ENCODE measurements around the gene THSD7B. TPM values are rescaled to one million over a fixed set of nuclear protein-coding genes. Genes with fewer than 3 reads are reported as not detected.

The THSD7B gene
- total and polyA plus RNA-seq, 7 donors: 0.03 to 0.67 (median 0.13) TPM; not detected in 1

- TF ChIP-seq, protein P1, sequence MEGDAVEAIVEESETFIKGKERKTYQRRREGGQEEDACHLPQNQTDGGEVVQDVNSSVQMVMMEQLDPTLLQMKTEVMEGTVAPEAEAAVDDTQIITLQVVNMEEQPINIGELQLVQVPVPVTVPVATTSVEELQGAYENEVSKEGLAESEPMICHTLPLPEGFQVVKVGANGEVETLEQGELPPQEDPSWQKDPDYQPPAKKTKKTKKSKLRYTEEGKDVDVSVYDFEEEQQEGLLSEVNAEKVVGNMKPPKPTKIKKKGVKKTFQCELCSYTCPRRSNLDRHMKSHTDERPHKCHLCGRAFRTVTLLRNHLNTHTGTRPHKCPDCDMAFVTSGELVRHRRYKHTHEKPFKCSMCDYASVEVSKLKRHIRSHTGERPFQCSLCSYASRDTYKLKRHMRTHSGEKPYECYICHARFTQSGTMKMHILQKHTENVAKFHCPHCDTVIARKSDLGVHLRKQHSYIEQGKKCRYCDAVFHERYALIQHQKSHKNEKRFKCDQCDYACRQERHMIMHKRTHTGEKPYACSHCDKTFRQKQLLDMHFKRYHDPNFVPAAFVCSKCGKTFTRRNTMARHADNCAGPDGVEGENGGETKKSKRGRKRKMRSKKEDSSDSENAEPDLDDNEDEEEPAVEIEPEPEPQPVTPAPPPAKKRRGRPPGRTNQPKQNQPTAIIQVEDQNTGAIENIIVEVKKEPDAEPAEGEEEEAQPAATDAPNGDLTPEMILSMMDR (IDR thresholded peaks at IDR 0.05): no peak
- 75 to 90% (median 81%) methylated on average over 3 of the region's 3 CpGs for WGBS, 3 donors
These were observed 440.7 kb downstream of the THSD7B start for GRCh38 chr2:137206069-137206468.

DNA sequence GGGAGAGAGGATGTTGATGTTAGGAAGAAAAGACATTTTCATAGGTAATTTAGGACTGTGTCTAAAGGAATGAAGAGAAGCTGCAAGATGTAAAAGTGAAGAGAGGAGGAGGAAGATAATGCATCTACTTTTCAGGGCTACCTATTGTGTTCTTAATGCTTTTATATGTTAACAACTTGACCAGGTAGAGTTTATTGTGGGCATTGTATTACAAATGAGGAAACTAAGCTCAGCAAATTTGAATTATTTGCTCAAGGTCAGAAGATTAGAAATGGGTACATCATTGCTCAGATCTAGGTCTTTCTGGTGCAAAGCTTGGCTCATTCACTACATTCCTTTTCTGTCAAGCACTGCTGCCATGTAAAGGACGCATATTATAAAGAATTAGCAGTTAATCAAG, 441.7 kb downstream of the THSD7B start:
- no peaks in the 10 kb centered on the region for H3K4me1 ChIP-seq
- no peaks in the 10 kb centered on the region for H3K9me3 ChIP-seq
- TF ChIP-seq, protein P1 (IDR thresholded peaks at IDR 0.05): no peak
- H3K36me3 ChIP-seq (ENCODE audit: insufficient read depth in 1 of 2, low read depth in 1 of 2): no peaks in the 10 kb centered on the region
- no peak for ATAC-seq
- intact Hi-C loops (cut with DNase I): no loop called here
- DNase-seq: no peak
- H3K27me3 ChIP-seq (ENCODE audit: insufficient read depth in 3 of 3, low read length in 2 of 3): no peaks in the 10 kb centered on the region
- H3K27ac ChIP-seq: no peak overlapping the region
- WGBS, 3 donors: 45 to 55% (median 52%) methylated on average over 1 of the region's 1 CpG
- no peak overlapping the region for H3K4me3 ChIP-seq

More at GRCh38 chr2:137206069-137206468, 440.7 kb downstream of the THSD7B start:
- no peaks in the 10 kb centered on the region for H3K9me3 ChIP-seq
- H3K4me1 ChIP-seq: no peaks in the 10 kb centered on the region
- ATAC-seq: no peak
- H3K27ac ChIP-seq: no peak overlapping the region
- intact Hi-C loops (cut with DNase I): no loop called here
- DNase-seq: no peak
- no peak overlapping the region for H3K4me3 ChIP-seq
- H3K27me3 ChIP-seq (ENCODE audit: insufficient read depth in 3 of 3, low read length in 2 of 3): no peaks in the 10 kb centered on the region
- H3K36me3 ChIP-seq (ENCODE audit: insufficient read depth in 1 of 2, low read depth in 1 of 2): no peaks in the 10 kb centered on the region

DNA sequence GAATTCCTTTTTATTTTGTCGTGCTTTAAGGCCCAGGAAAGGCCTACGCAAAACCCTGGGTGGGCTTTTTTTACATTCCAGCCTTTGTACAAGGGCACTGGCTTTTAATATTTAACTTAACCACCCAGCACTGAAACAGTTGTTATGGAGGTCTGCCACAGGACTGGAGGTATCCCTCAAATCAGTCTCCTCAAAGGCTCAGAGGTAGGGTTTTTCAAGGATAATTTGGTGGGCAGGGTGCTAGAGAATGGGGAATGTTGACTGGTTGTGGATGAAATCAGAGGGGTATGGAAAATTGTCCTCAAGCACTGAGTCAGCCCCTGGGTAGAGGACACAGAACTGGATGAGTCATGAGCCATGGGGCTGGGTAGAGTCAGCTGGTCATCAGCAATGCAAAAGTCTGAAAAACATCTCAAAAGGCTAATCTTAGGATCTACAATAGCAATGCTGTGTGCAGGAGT, 443.1 kb downstream of the THSD7B start:
- intact Hi-C loops (cut with DNase I): no loop called here
- no peaks in the 10 kb centered on the region for H3K4me1 ChIP-seq
- 66 to 77% (median 72%) methylated on average over 2 of the region's 2 CpGs for WGBS, 3 donors
- DNase-seq: no peak
- H3K27ac ChIP-seq: no peak overlapping the region
- no peak for ATAC-seq
- TF ChIP-seq, protein P1 (IDR thresholded peaks at IDR 0.05): no peak
- H3K36me3 ChIP-seq (ENCODE audit: insufficient read depth in 1 of 2, low read depth in 1 of 2): no peaks in the 10 kb centered on the region
- no peaks in the 10 kb centered on the region for H3K9me3 ChIP-seq
- H3K4me3 ChIP-seq: no peak overlapping the region
- no peaks in the 10 kb centered on the region for H3K27me3 ChIP-seq (ENCODE audit: insufficient read depth in 3 of 3, low read length in 2 of 3)

DNA sequence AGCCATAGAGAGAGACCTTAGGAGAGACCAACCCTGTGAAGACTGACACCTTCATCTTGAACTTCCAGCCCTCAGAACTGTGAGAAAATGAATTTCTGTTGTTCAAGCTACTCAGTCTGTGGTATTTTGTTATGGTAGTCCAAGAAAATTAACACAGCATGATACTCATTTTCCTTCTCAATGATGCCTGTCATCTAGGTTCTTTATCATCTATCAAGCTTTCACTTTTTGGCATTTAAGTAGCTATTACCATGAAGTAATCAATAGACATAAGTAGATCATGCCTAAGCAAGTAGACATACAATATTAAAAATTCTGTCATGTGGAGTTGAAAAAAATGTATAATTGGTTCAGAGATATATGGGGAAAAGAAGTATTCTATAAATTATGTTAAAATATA, 444.7 kb downstream of the THSD7B start:
- DNase-seq (no peak), ATAC-seq (no peak)
- Histone ChIP-seq H3K27ac (no peak overlapping the region), H3K9me3 (no peaks in the 10 kb centered on the region), H3K4me1 (no peaks in the 10 kb centered on the region), H3K27me3 (ENCODE audit: insufficient read depth in 3 of 3, low read length in 2 of 3) (no peaks in the 10 kb centered on the region), H3K36me3 (ENCODE audit: insufficient read depth in 1 of 2, low read depth in 1 of 2) (no peaks in the 10 kb centered on the region), H3K4me3 (no peak overlapping the region)
- TF ChIP-seq, protein P1 (IDR thresholded peaks at IDR 0.05): no peak
- intact Hi-C loops (cut with DNase I): no loop called here

DNA sequence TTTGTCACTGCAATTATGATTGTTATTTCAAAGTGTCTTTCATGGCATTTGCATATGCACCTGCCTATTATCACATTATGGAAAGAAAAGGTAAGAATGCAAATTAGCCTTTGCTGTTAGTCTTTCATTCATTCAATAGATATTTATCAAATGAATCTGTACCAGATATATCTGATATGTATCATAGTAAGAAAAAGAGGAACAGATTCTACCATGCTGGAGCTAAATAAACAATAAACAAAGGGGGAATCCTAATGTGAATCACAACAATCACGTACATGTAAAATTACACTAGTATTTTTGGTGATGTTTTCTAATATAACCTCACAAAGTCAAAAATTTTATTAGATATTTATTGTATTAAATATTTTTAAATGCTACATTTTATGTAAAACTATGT, 446.4 kb downstream of the THSD7B start:
- Histone ChIP-seq H3K4me1 (no peaks in the 10 kb centered on the region), H3K4me3 (no peak overlapping the region), H3K27ac (no peak overlapping the region), H3K27me3 (ENCODE audit: insufficient read depth in 3 of 3, low read length in 2 of 3) (no peaks in the 10 kb centered on the region), H3K36me3 (ENCODE audit: insufficient read depth in 1 of 2, low read depth in 1 of 2) (no peaks in the 10 kb centered on the region), H3K9me3 (no peaks in the 10 kb centered on the region)
- DNase-seq: no peak
- WGBS, 3 donors: 93 to 95% (median 94%) methylated on average over 1 of the region's 1 CpG
- no peak for ATAC-seq
- intact Hi-C loops (cut with DNase I): no loop called here
- TF ChIP-seq, protein P1 (IDR thresholded peaks at IDR 0.05): no peak
